K562 (cell line): ENCODE data around the gene PACSIN1. TPM values are rescaled to one million over a fixed set of nuclear protein-coding genes. Genes with fewer than 3 reads are reported as not detected.

ENCODE experiments used
- ATF7 ChIP-seq: fragments of 450-650 bp; IDR thresholded peaks from 2 replicates; pipeline ENCODE4 v1.7.1; 2014; ENCODE audit warnings: mild to moderate bottlenecking, moderate library complexity
- CBX1 ChIP-seq: sonication (generic); IDR thresholded peaks from 2 replicates; pipeline ENCODE4 v1.6.1; 2016; ENCODE audit warnings: antibody characterized with exemption, low read depth, mild to moderate bottlenecking
- RBM25 ChIP-seq: fragments of 200-400 bp; formaldehyde crosslinking; IDR thresholded peaks from 2 replicates; pipeline ENCODE4 v1.6.1; 2018; ENCODE audit warnings: low read length, low read depth, moderate library complexity; ENCODE audit not compliant: severe bottlenecking
- RCOR1 ChIP-seq, 2 experiments: IDR thresholded peaks; 2 replicates each; pipeline ENCODE4 v1.6.1; 2012; ENCODE audit warnings: low read depth in 2 of 2, low read length in 2 of 2, borderline replicate concordance in 1 of 2, improper control_type of control experiment in 1 of 2
- SMARCA5 ChIP-seq: fragments of 450-650 bp; IDR thresholded peaks from 2 replicates; pipeline ENCODE4 v1.6.1; 2016
- TAF1 ChIP-seq: IDR thresholded peaks from 2 replicates; pipeline ENCODE4 v1.6.1; 2011; ENCODE audit warnings: mild to moderate bottlenecking, low read length, moderate library complexity; ENCODE audit not compliant: insufficient read depth, control insufficient read depth, severe bottlenecking; ENCODE audit errors: extremely low read depth
- ZBTB8A ChIP-seq: fragments of 450-650 bp; IDR thresholded peaks from 2 replicates; pipeline ENCODE4 v1.6.1; 2018; ENCODE audit warnings: mild to moderate bottlenecking, moderate library complexity; ENCODE audit not compliant: partially characterized antibody
- ZFP36 ChIP-seq: fragments of 150-350 bp; IDR thresholded peaks from 2 replicates; pipeline ENCODE4 v1.6.1; 2018; ENCODE audit warnings: low read length, low read depth; ENCODE audit not compliant: partially characterized antibody
- ZNF436 ChIP-seq: fragments of 250-450, 450-650 bp; sonication (Bioruptor Pico); formaldehyde crosslinking; IDR thresholded peaks from 2 replicates; pipeline ENCODE4 v1.7.0; 2020; ENCODE audit warnings: mild to moderate bottlenecking
- ZNF695 ChIP-seq: fragments of 450-650 bp; formaldehyde crosslinking; IDR thresholded peaks from 2 replicates; pipeline ENCODE4 v1.4.0; 2020; ENCODE audit warnings: mild to moderate bottlenecking, moderate library complexity
- polyA plus RNA-seq, 8 experiments: library from polyadenylated mRNA; depleted of rRNA in 4 of 8; stranded (reverse) in 5 of 8; unstranded in 3 of 8; fragments of >200 nt; fragmentation: Nextera tagmentation in 2 of 8; fragmentation: Illumina TruSeq in 1 of 8; extraction: Ambion mirVana in 2 of 8; extraction: Trizol in 1 of 8; gene quantifications; 2 replicates each; pipeline versions ENCODE4 v1.2.1 to v1.2.3, GENCODE V29; 2011 to 2014; ENCODE audit warnings: inconsistent platforms in 1 of 8, missing spikeins in 1 of 8
- total RNA-seq, 7 experiments: library from RNA; depleted of rRNA in 6 of 7; stranded (reverse); fragments of >200 nt in 6 of 7; fragmentation: Illumina TruSeq in 2 of 7; extraction: Trizol in 2 of 7; gene quantifications; 2 replicates each; pipeline versions ENCODE4 v1.2.1 to v1.2.3, GENCODE V29; 2011 to 2021; ENCODE audit warnings: low replicate concordance in 1 of 7
- TF ChIP-seq, protein P1 (sequence below), 2 experiments: fragments of 150-350 bp in 1 of 2; IDR thresholded peaks; 2 replicates each; pipeline ENCODE4 v1.6.1; 2012 to 2016; ENCODE audit warnings: low read depth in 2 of 2, low read length in 2 of 2, mild to moderate bottlenecking in 1 of 2, moderate library complexity in 1 of 2
- TF ChIP-seq, protein P2 (sequence below): fragments of 250-450 bp; sonication (Bioruptor Pico); IDR thresholded peaks from 2 replicates; pipeline ENCODE4 v1.9.0; 2021; ENCODE audit warnings: mild to moderate bottlenecking, inconsistent platforms
- TF ChIP-seq, protein P3 (sequence below): fragments of 250-450 bp; sonication (Bioruptor Pico); IDR thresholded peaks from 2 replicates; pipeline ENCODE4 v1.6.1; 2021; ENCODE audit warnings: mild to moderate bottlenecking
- TF ChIP-seq, protein P4 (sequence below): fragments of 450-650 bp; IDR thresholded peaks from 2 replicates; pipeline ENCODE4 v1.6.1; 2017; ENCODE audit warnings: mild to moderate bottlenecking, moderate library complexity
- TF ChIP-seq, protein P5 (sequence below), 2 experiments: IDR thresholded peaks; 2 replicates each; pipeline ENCODE4 v1.6.1; 2012; ENCODE audit warnings: improper control_type of control experiment in 2 of 2, low read depth in 2 of 2, low read length in 2 of 2, borderline replicate concordance in 1 of 2

PACSIN1 gene
- total and polyA plus RNA-seq, 9 of the 15 experiments (the other 6 are each of a cell fraction or from before 2014, with no cell fraction given), result 0.01 to 1.7 (median 0.45) TPM

DNA sequence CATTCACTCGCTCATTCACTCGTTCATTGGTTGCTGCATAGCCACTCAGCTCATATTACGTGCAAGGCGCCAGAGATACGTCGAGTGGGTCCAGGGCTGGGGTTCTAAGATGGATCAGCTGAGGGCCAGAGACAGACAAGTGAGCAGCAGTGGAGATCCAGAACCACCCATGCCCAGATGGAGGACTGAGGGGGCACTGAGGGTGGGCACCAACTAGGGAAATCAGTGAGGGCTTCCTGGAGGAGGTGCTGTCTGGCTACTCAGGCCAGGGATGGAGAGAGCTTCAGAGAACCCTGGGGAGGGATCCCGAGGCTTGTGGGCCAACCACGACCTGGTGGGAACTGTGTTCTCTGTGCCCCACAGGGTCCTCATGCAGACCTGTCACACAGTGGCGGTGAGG is 90.6 kb downstream of the PACSIN1 start (continued):
- TF ChIP-seq, protein P1, sequence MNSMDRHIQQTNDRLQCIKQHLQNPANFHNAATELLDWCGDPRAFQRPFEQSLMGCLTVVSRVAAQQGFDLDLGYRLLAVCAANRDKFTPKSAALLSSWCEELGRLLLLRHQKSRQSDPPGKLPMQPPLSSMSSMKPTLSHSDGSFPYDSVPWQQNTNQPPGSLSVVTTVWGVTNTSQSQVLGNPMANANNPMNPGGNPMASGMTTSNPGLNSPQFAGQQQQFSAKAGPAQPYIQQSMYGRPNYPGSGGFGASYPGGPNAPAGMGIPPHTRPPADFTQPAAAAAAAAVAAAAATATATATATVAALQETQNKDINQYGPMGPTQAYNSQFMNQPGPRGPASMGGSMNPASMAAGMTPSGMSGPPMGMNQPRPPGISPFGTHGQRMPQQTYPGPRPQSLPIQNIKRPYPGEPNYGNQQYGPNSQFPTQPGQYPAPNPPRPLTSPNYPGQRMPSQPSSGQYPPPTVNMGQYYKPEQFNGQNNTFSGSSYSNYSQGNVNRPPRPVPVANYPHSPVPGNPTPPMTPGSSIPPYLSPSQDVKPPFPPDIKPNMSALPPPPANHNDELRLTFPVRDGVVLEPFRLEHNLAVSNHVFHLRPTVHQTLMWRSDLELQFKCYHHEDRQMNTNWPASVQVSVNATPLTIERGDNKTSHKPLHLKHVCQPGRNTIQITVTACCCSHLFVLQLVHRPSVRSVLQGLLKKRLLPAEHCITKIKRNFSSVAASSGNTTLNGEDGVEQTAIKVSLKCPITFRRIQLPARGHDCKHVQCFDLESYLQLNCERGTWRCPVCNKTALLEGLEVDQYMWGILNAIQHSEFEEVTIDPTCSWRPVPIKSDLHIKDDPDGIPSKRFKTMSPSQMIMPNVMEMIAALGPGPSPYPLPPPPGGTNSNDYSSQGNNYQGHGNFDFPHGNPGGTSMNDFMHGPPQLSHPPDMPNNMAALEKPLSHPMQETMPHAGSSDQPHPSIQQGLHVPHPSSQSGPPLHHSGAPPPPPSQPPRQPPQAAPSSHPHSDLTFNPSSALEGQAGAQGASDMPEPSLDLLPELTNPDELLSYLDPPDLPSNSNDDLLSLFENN (IDR thresholded peaks at IDR 0.05; ENCODE audit: low read depth in 2 of 2, low read length in 2 of 2), result no peak
- TF ChIP-seq ATF7, result no peak
- peak in 1 of 2 experiments; percentile 46; a peak in 1 of 4 replicates for TF ChIP-seq RCOR1 (IDR thresholded peaks at IDR 0.05; ENCODE audit: borderline replicate concordance in 1 of 2, low read depth in 2 of 2, low read length in 2 of 2)
- TF ChIP-seq, protein P2, sequence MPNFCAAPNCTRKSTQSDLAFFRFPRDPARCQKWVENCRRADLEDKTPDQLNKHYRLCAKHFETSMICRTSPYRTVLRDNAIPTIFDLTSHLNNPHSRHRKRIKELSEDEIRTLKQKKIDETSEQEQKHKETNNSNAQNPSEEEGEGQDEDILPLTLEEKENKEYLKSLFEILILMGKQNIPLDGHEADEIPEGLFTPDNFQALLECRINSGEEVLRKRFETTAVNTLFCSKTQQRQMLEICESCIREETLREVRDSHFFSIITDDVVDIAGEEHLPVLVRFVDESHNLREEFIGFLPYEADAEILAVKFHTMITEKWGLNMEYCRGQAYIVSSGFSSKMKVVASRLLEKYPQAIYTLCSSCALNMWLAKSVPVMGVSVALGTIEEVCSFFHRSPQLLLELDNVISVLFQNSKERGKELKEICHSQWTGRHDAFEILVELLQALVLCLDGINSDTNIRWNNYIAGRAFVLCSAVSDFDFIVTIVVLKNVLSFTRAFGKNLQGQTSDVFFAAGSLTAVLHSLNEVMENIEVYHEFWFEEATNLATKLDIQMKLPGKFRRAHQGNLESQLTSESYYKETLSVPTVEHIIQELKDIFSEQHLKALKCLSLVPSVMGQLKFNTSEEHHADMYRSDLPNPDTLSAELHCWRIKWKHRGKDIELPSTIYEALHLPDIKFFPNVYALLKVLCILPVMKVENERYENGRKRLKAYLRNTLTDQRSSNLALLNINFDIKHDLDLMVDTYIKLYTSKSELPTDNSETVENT (CRISPR knock-in tag), result no peak
- peak; percentile 83; the same call in 1 of the 2 replicates for TF ChIP-seq CBX1
- no peak for TF ChIP-seq ZNF695 (CRISPR knock-in tag)
- TF ChIP-seq SMARCA5, result peak; percentile 88
- TF ChIP-seq ZFP36, result peak; percentile 99
- TF ChIP-seq, protein P3, sequence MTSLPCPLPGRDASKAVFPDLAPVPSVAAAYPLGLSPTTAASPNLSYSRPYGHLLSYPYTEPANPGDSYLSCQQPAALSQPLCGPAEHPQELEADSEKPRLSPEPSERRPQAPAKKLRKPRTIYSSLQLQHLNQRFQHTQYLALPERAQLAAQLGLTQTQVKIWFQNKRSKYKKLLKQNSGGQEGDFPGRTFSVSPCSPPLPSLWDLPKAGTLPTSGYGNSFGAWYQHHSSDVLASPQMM, result no peak
- TF ChIP-seq, protein P4, sequence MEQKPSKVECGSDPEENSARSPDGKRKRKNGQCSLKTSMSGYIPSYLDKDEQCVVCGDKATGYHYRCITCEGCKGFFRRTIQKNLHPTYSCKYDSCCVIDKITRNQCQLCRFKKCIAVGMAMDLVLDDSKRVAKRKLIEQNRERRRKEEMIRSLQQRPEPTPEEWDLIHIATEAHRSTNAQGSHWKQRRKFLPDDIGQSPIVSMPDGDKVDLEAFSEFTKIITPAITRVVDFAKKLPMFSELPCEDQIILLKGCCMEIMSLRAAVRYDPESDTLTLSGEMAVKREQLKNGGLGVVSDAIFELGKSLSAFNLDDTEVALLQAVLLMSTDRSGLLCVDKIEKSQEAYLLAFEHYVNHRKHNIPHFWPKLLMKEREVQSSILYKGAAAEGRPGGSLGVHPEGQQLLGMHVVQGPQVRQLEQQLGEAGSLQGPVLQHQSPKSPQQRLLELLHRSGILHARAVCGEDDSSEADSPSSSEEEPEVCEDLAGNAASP, result no peak
- TF ChIP-seq, protein P5, sequence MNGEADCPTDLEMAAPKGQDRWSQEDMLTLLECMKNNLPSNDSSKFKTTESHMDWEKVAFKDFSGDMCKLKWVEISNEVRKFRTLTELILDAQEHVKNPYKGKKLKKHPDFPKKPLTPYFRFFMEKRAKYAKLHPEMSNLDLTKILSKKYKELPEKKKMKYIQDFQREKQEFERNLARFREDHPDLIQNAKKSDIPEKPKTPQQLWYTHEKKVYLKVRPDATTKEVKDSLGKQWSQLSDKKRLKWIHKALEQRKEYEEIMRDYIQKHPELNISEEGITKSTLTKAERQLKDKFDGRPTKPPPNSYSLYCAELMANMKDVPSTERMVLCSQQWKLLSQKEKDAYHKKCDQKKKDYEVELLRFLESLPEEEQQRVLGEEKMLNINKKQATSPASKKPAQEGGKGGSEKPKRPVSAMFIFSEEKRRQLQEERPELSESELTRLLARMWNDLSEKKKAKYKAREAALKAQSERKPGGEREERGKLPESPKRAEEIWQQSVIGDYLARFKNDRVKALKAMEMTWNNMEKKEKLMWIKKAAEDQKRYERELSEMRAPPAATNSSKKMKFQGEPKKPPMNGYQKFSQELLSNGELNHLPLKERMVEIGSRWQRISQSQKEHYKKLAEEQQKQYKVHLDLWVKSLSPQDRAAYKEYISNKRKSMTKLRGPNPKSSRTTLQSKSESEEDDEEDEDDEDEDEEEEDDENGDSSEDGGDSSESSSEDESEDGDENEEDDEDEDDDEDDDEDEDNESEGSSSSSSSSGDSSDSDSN (IDR thresholded peaks at IDR 0.05; ENCODE audit: borderline replicate concordance in 1 of 2, low read depth in 2 of 2, low read length in 2 of 2), result no peak
- peak; percentile 83 for TF ChIP-seq ZNF436 (CRISPR knock-in tag)
- TF ChIP-seq TAF1, result no peak
- no peak for TF ChIP-seq ZBTB8A
- TF ChIP-seq RBM25, result peak; percentile 91
